PFSK-1 (cell line): ENCODE results near the gene PLIN5.

Source experiments
- FOXP2 ChIP-seq: optimal IDR thresholded peaks from 2 replicates; pipeline ENCODE3; 2011; ENCODE audit warnings: borderline replicate concordance, control low read depth, inconsistent platforms; ENCODE audit not compliant: insufficient read depth; ENCODE audit errors: extremely low read length, extremely low read depth
- POLR2AphosphoS5 ChIP-seq: IDR thresholded peaks from 2 replicates; pipeline ENCODE4 v1.6.1; 2012; ENCODE audit warnings: low read depth, mild to moderate bottlenecking, control low read depth, low read length, moderate library complexity
- REST ChIP-seq, 2 experiments: IDR thresholded peaks; 2 replicates each; pipeline versions ENCODE4 v1.6.1 to v1.8.0; 2011 to 2012; ENCODE audit warnings: low read depth in 2 of 2, low read length in 2 of 2, control low read depth in 1 of 2, inconsistent platforms in 1 of 2, mild to moderate bottlenecking in 1 of 2, moderate library complexity in 1 of 2; ENCODE audit not compliant: insufficient read depth in 1 of 2
- SIN3A ChIP-seq: IDR thresholded peaks from 2 replicates; pipeline ENCODE4 v1.6.1; 2012; ENCODE audit warnings: mild to moderate bottlenecking, low read length, moderate library complexity, borderline replicate concordance; ENCODE audit not compliant: insufficient read depth
- TAF1 ChIP-seq: IDR thresholded peaks from 2 replicates; pipeline ENCODE4 v1.6.1; 2012; ENCODE audit warnings: low read length, control low read depth, borderline replicate concordance; ENCODE audit not compliant: insufficient read depth

The PLIN5 gene

GRCh38 chr19:4580961-4581665 lies 46.1 kb upstream of the PLIN5 start:
- no peak for TF ChIP-seq REST (IDR thresholded peaks at IDR 0.05; ENCODE audit: insufficient read depth in 1 of 2, low read depth in 2 of 2, low read length in 2 of 2)
- no peak for TF ChIP-seq TAF1
- TF ChIP-seq SIN3A = no peak
- TF ChIP-seq FOXP2 = no peak
- TF ChIP-seq POLR2AphosphoS5 = no peak

GRCh38 chr19:4580021-4580901 lies 45.2 kb upstream of the PLIN5 start:
- no peak for TF ChIP-seq FOXP2
- TF ChIP-seq POLR2AphosphoS5 = no peak
- no peak for TF ChIP-seq SIN3A
- no peak for TF ChIP-seq TAF1
- TF ChIP-seq REST (IDR thresholded peaks at IDR 0.05; ENCODE audit: insufficient read depth in 1 of 2, low read depth in 2 of 2, low read length in 2 of 2) = no peak

GRCh38 chr19:4579389-4579788 lies 44.4 kb upstream of the PLIN5 start:
- TF ChIP-seq REST (IDR thresholded peaks at IDR 0.05; ENCODE audit: insufficient read depth in 1 of 2, low read depth in 2 of 2, low read length in 2 of 2) (no peak), SIN3A (no peak), TAF1 (no peak), FOXP2 (no peak), POLR2AphosphoS5 (no peak)

- TF ChIP-seq POLR2AphosphoS5 (no peak), FOXP2 (no peak), SIN3A (no peak), TAF1 (no peak), REST (IDR thresholded peaks at IDR 0.05; ENCODE audit: insufficient read depth in 1 of 2, low read depth in 2 of 2, low read length in 2 of 2) (no peak)
Measured at GRCh38 chr19:4578552-4579248, 43.7 kb upstream of the PLIN5 start.
